ENCODE data around the gene GABRA5.
"Not testable (repeated sequence)": the region's sequence is repeated elsewhere in the genome, so short reads cannot be mapped to it uniquely, and the experiment has no call there.

GABRA5 gene

DNA sequence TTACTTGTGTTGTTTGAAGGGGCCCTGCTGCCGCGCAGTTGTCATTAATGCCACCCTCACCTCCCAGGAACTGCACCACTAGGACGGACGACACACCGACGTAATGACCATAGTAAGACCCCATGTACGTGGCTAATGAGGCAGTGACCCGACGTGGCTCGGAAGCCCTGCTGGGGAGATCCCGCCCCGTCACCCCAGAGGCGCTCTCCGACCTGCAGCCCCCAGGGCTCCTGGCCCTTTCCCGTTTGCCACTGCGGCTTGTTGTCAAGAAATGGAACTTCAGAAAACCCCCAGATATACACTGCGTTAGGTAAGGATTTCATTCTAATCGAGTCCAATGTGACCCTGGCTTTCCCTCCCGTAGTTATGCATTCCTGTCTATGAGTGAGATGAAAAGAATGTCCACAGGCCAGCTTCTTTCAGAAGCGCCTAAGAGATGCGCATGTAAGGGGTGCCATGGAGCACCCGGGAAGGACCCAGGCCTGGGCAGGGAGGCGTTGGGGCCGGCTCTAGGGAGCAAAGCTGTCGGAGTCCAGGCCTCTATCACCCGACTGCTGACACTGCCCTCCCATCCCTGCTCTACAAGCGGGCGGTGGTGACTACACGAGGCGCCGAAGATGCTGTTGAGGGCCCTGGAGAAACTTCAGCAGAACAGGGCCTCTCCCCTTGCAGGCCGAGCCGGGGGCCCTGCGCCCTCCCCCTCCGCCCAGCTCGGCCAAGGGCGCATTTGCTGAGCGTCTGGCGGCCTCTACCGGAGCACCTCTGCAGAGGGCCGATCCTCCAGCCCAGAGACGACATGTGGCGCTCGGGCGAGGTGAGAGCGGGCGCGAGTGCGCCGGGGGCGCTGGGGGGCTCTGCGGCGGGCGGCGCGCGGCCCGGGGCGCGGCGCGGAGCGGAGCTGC lies at the start of gene GABRA5:
Gene GABRA5 (plus strand): TSS at position 765 of the 902 bp plus-strand sequence. CDS start 2,187 bp downstream, outside the sequence.
- peak in 1 of 2 experiments; percentile 9 for DNase-seq

DNA sequence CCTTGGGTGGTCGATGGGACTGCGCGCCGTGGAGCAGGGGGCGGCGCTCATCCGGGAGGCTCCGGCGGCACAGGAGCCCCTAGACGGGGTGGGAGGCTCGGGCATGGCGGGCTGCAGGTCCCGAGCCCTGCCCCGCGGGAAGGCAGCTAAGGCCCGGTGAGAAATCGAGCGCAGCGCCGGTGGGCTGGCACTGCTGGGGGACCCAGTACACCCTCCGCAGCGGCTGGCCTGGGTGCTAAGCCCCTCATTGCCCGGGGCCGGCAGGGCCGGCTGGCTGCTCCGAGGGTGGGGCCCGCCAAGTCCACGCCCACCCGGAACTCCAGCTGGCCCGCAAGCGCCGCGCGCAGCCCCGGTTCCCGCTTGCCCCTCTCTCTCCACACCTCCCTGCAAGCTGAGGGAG lies 35.7 kb upstream of the GABRA5 start:
- not testable (repeated sequence) for DNase-seq

DNA sequence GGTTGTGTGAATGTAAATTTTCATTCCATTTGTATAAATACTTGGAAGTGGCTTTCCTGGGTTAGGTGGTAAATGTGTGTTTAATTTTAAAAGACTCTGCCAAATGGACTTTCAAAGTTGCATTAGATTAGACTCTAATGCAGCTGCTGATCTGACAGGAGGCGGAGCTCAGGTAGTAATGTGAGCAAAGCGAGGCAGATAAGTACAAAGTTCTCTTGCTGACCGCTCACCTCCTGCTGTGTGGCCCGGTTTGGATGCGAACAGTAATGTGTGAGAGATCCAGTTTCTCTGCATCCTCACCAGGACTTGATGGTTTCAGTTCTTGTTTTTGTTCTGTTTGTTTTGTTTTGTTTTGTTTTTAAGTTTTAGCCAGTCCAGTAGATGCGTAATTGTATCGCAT lies 34.9 kb upstream of the GABRA5 start:
- DNase-seq = no peak

- no peak for DNase-seq
Observed at GRCh38 chr15:26838742-26839460, 28.0 kb upstream of the GABRA5 start.

GRCh38 chr15:26841514-26841913 lies 25.3 kb upstream of the GABRA5 start:
- DNase-seq = no peak

DNA sequence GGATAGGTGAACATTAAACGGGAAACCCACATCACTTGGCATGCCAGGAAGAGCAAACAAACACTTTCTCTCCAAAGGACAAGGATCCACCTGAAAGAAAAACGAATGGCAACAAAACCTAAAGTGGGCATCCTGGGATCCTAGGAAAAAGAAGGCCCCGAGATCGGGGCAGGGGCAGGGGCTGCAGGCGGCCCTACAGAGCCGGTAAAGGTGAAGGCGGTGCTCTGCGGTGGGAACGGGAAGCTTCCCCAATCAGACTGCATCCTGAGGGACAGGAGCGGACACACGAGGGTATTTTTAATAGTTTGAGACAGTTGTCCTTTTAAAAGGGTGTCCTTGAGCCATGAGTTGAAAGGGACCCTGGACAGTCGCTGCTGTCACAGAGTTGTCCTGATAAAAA lies 24.9 kb upstream of the GABRA5 start:
- no peak for DNase-seq

DNA sequence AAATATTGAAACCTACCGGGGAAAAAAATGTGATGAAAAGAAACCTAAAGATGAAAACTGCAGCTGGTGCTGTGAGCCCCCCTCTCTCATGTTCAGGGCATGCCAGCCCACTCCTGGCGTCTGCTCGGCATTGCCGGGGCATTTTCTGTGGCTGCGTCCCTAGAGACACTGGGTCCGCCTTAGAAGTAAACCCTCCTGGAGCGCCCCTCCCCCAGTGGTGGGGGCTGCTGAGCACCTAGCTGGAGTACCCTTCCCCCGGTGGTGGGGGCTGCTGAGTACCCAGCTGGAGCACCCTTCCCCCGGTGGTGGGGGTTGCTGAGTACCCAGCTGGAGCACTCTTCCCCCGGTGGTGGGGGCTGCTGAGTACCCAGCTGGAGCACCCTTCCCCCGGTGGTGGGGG lies 24.5 kb upstream of the GABRA5 start:
- DNase-seq = no peak

- no peak for DNase-seq
Observed at GRCh38 chr15:26844901-26845300, 22.0 kb upstream of the GABRA5 start.

DNA sequence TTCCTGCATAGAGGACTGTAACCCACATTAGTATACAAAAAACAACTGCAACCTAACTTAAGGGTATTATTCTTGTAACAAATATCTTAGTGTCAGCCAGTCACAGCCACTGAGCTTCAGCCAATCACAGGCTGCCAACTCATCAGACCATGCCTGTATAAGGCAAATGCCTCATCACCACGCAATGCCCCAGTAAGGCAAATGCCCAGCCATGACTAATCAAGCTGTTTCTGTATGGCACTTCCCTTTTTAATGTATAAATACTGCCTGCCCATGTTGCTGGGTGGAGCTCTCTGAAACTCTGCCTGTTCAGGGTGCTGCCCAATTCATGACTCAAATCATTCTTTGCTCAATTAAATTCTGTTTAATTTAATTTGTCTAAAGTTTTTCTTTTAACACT lies 18.4 kb upstream of the GABRA5 start:
- no peak for DNase-seq

DNA sequence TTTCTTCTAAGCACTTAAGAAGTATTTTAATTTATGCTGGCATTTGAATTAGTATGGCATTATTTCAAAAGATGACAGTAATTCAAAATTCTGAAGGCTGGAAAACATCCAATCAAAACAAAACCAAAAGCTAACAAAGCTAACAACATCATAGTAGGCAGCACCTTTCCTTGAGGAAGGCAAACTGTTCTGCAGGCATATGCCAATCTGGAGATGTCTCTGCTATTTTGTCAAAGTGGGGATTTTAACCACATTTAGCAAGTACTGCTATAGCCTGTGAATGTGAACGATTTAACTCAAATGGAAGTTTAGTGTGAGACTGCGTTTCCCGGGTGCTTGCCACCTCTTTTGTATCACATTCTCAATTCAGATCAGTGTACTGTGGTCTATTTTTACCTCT lies 16.7 kb upstream of the GABRA5 start:
- no peak for DNase-seq

GRCh38 chr15:26852980-26853379 lies 13.9 kb upstream of the GABRA5 start:
- no peak for DNase-seq

- DNase-seq = no peak
Observed at GRCh38 chr15:26854435-26854834, 12.4 kb upstream of the GABRA5 start.

DNA sequence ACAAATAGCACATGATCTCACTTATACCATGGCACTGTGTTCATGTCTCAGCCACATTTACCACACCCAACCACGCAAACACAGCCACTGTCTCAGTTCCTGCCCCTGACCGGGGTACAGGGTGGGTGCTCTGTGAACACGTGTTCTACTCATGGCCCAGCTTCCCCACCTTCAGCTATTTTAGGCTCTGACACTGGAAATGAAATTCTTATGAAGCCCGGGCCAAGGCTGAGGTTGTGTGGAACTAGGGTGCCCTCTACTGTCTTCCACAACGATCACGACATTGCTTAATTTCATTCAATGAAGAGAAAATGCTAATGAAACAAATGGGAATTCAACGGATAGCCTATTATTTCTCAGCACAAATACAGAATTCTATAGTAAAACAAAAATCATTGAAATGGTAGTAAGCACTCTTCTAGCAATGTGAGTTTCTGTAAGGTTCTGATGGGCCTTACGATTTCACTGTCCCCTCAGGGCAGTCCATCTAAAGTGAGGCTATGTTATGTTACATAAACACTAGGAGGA lies 2.1 kb upstream of the GABRA5 start:
- no peak for DNase-seq

DNA sequence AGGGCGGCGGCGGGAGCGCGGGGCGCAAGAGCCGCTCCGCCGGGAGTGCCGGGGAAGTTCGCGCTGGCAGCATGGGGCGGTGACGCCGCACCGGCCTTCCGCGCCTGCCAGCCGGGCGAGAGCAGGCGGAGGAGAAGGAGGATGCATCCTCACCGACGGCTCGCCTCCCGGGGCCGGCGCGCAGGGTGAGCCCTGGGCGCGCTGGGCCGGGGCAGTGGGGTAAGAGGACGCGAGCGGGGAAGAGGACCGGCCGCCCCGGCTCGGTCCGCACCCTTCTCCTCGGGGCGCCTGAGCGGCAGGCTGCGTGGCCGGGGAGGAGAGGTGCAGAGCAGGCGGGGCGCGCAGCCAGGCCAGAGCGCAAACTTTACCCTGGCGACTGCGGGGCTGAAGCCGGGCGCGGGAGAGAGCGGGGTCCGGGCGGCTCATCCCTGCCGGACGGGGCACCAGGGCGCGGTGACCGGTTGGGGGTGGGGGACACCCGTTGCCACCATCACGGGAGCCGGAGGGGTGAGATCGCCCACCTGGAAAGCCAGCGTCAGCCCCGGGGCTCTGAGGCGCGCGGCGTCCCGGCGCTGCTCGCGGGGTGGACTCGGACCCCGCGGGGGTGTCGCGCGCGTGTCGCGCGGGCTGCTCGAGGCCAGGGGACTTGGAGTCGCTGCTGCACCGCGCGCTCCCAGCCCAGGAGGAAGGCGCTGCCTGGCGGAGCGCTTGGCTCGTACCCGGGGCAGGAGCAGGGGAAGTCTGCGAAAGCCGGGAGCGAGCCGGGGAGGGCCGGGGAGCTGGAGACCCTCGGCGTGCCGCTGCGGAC lies 542 bp downstream of the GABRA5 start:
- no peak for DNase-seq

DNA sequence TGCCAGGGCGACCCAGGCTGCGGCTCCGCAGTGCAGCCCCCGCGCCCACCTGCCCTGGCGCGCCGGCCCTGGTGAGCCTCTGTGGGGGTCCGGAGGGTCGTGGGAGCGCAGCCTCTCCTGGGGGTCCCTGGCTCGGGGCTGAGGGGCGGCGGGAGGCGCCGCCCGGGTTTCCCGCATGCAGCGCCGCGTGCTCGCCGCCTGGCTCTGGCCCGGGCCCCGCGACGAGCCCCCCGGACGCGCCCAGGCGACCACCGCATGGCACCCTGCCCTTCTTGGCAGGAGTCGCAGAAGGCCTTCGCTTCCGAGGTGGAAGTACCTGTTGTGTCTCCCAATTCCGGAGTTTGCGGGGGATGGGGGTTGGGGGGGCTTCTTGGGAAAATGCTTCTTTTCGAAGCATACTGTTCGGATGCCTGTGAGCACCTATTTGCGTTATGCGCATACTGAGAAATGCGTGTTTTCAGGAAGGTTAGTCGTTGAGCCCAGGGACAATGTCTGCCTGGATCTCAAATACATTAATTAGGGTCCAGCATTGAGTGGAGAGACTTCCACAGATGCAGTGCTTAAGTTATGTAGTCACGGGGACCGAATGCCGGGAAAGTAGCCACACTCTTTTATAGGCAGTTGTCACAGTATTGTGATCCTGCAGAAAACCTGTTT lies 1.3 kb downstream of the GABRA5 start:
- no peak for DNase-seq

GRCh38 chr15:26869628-26870027 lies 2.8 kb downstream of the GABRA5 start:
- DNase-seq = no peak

- peak in 1 of 2 experiments; percentile 36 for DNase-seq
Observed at GRCh38 chr15:26870346-26870745, 3.5 kb downstream of the GABRA5 start.

DNA sequence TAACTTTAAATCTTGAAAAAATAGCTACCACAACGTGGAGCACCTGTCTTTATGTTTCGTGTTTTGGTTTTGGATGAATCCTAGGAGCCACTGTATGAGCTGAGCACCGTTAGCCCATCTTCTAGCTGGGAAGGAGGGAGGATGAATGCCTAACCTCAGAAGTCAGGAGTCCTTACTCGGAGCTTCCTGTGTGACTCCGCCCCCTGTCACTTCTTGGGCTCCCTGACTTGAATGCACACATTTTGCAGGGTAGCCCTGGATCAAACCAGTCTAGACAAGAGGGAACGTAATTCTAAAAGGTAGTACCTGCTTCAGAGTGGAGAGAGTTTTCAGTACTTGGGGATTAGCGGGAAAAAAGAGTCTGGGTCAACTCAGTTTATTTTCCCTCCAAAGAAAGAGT lies 5.3 kb downstream of the GABRA5 start:
- DNase-seq = no peak

- DNase-seq = no peak
Observed at GRCh38 chr15:26873846-26874245, 7.0 kb downstream of the GABRA5 start.

- DNase-seq = no peak
Observed at GRCh38 chr15:26874774-26875475, 8.1 kb downstream of the GABRA5 start.

DNA sequence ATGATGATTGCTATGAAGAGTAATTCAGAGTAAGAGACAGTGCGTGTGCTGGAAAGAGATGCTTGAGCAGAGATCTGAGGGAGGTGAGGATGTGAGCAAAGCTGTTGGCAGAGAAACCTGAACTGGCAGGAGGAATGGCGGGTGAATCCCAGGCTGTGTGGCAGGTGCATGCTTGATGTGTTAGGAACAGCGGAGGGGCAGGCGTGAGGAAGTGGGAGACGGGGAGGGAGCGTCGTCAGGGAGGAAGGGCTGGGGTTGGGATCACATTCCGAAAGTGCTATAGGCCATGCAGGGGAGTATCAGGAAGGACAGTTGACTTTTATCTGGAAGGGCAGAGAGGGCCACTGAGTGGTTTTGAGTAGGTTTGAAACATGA lies 8.6 kb downstream of the GABRA5 start:
- no peak for DNase-seq

GRCh38 chr15:26877831-26878230 lies 11.0 kb downstream of the GABRA5 start:
- DNase-seq = no peak
